Lower lobe of right lung (tissue), 2 donors: ENCODE measurements around the gene SMARCD2. TPM values are rescaled to one million over a fixed set of nuclear protein-coding genes. Genes with fewer than 3 reads are reported as not detected.
"Not testable (repeated sequence)": the region's sequence is repeated elsewhere in the genome, so short reads cannot be mapped to it uniquely, and the experiment has no call there.

Source experiments
- ATAC-seq, 2 donors: fragments of 200-7000 bp; cut with Tn5 transposase; one replicate each; pipeline ENCODE4 v1.9.1; 2020 to 2022; ENCODE audit warnings: mild to moderate bottlenecking in 2 of 2, moderate library complexity in 2 of 2
- DNase-seq: peaks from one replicate; pipeline ENCODE4 v3.0.0-alpha.2; 2020
- H3K27ac ChIP-seq: fragments of 200-600 bp; one replicate; pipeline ENCODE4 v1.8.0; 2022
- H3K27me3 ChIP-seq: fragments of 200-600 bp; one replicate; pipeline ENCODE4 v1.8.0; 2022; ENCODE audit warnings: low read depth
- H3K36me3 ChIP-seq: fragments of 200-600 bp; one replicate; pipeline ENCODE4 v1.8.0; 2022; ENCODE audit warnings: mild to moderate bottlenecking
- H3K4me1 ChIP-seq: fragments of 200-600 bp; one replicate; pipeline ENCODE4 v1.8.0; 2022
- H3K4me3 ChIP-seq: fragments of 200-600 bp; one replicate; pipeline ENCODE4 v1.8.0; 2022; ENCODE audit warnings: mild to moderate bottlenecking
- H3K9me3 ChIP-seq: fragments of 200-600 bp; one replicate; pipeline ENCODE4 v1.8.0; 2022
- CTCF ChIP-seq: fragments of 200-600 bp; IDR thresholded peaks from one replicate; pipeline ENCODE4 v1.8.0; 2022; ENCODE audit warnings: antibody characterized with exemption, mild to moderate bottlenecking
- intact Hi-C: fragments of 100-400 bp; cut with DNase I; formaldehyde crosslinking; loops from one replicate; pipeline ENCODE4 v1.11.0; 2022
- total RNA-seq: library from RNA; stranded (reverse); fragmentation: NEBNext Ultra II Directional; extraction: Animal tissue kit (Norgen Biotek cat#: 25700); gene quantifications from one replicate; pipeline ENCODE4 v1.2.1, GENCODE V29; 2021
- donor health status: DM: no; HTN: yes; CAD: no; lungs with severe emphysema.

SMARCD2 gene
- total RNA-seq, 1 donor from 2014 or later, result 80.9 TPM

- H3K27me3 ChIP-seq, result no peaks in the 10 kb centered on the region
- ATAC-seq, result no peak
- intact Hi-C loops, result no loop called here
- H3K4me3 ChIP-seq, result no peak overlapping the region
- no peaks in the 10 kb centered on the region for H3K9me3 ChIP-seq
- H3K27ac ChIP-seq, result no peak overlapping the region
- H3K4me1 ChIP-seq, result no peaks in the 10 kb centered on the region
- peaks cover 100% of the 10 kb centered on the region for H3K36me3 ChIP-seq
- TF ChIP-seq CTCF, result no peak
- no peak for DNase-seq
Observed at GRCh38 chr17:63809970-63810369, 32.5 kb downstream of the SMARCD2 start.

- DNase-seq (no peak), ATAC-seq (no peak)
- Histone ChIP-seq H3K27me3 (no peaks in the 10 kb centered on the region), H3K36me3 (peaks cover 100% of the 10 kb centered on the region), H3K27ac (no peak overlapping the region), H3K9me3 (no peaks in the 10 kb centered on the region), H3K4me3 (no peak overlapping the region), H3K4me1 (no peaks in the 10 kb centered on the region)
- intact Hi-C loops, result no loop called here
- no peak for TF ChIP-seq CTCF
Observed at GRCh38 chr17:63805591-63805990, 36.9 kb downstream of the SMARCD2 start.

- TF ChIP-seq CTCF, result no peak
- Histone ChIP-seq H3K4me1 (no peaks in the 10 kb centered on the region), H3K27ac (no peak overlapping the region), H3K36me3 (peaks cover 100% of the 10 kb centered on the region), H3K9me3 (no peaks in the 10 kb centered on the region), H3K27me3 (no peaks in the 10 kb centered on the region), H3K4me3 (no peak overlapping the region)
- DNase-seq (no peak), ATAC-seq (no peak)
- intact Hi-C loops, result no loop called here
Observed at GRCh38 chr17:63804328-63804727, 38.2 kb downstream of the SMARCD2 start.

GRCh38 chr17:63800783-63801182, 41.7 kb downstream of the SMARCD2 start:
- TF ChIP-seq CTCF, result no peak
- Histone ChIP-seq H3K4me1 (no peaks in the 10 kb centered on the region), H3K27ac (no peak overlapping the region), H3K9me3 (no peaks in the 10 kb centered on the region), H3K36me3 (peaks cover 100% of the 10 kb centered on the region), H3K27me3 (no peaks in the 10 kb centered on the region), H3K4me3 (no peak overlapping the region)
- intact Hi-C loops, result no loop called here
- DNase-seq, result no peak
- no peak for ATAC-seq

GRCh38 chr17:63798572-63799106, 43.8 kb downstream of the SMARCD2 start:
- TF ChIP-seq CTCF, result no peak
- Histone ChIP-seq H3K4me1 (no peaks in the 10 kb centered on the region), H3K27ac (no peak overlapping the region), H3K27me3 (no peaks in the 10 kb centered on the region), H3K36me3 (peaks cover 100% of the 10 kb centered on the region), H3K9me3 (no peaks in the 10 kb centered on the region), H3K4me3 (no peak overlapping the region)
- ATAC-seq (no peak), DNase-seq (no peak)
- intact Hi-C loops, result no loop called here

- H3K27ac ChIP-seq, ATAC-seq, H3K4me1 ChIP-seq, H3K27me3 ChIP-seq, DNase-seq, H3K9me3 ChIP-seq, H3K4me3 ChIP-seq, intact Hi-C loops: not testable (repeated sequence)
- peaks cover 98% of the 10 kb centered on the region for H3K36me3 ChIP-seq
Observed at GRCh38 chr17:63796375-63796774, 46.1 kb downstream of the SMARCD2 start.
